T-helper 1 cell (primary cell): ENCODE results near the gene CHTF18.
"Not testable (repeated sequence)": the region's sequence is repeated elsewhere in the genome, so short reads cannot be mapped to it uniquely, and the experiment has no call there.

ENCODE experiments used
- DNase-seq, 5 donors: peaks; one replicate each; pipeline ENCODE4 v3.0.0-alpha.2; 2012 to 2020

The CHTF18 gene

GRCh38 chr16:808085-808386 lies 19.6 kb downstream of the CHTF18 start:
- DNase-seq = no peak

GRCh38 chr16:813204-813915 lies 24.9 kb downstream of the CHTF18 start:
- peak in 3 of 5 donors; percentile 22 to 34 (median 34) for DNase-seq

GRCh38 chr16:813916-814412 lies 25.5 kb downstream of the CHTF18 start:
- DNase-seq = no peak

- DNase-seq = no peak
Observed at GRCh38 chr16:814974-815373, 26.6 kb downstream of the CHTF18 start.

GRCh38 chr16:815861-816260 lies 27.4 kb downstream of the CHTF18 start:
- DNase-seq = no peak

- DNase-seq = no peak
Observed at GRCh38 chr16:817001-817906, 28.8 kb downstream of the CHTF18 start.

GRCh38 chr16:818132-818531 lies 29.7 kb downstream of the CHTF18 start:
- no peak for DNase-seq

- DNase-seq = no peak
Observed at GRCh38 chr16:818592-818991, 30.2 kb downstream of the CHTF18 start.

- peak in 3 of 5 donors; percentile 22 to 28 (median 26) for DNase-seq
Observed at GRCh38 chr16:819336-820043, 31.1 kb downstream of the CHTF18 start.

- not testable (repeated sequence) for DNase-seq
Observed at GRCh38 chr16:820044-820408, 31.6 kb downstream of the CHTF18 start.

GRCh38 chr16:820748-821147 lies 32.3 kb downstream of the CHTF18 start:
- no peak for DNase-seq

- no peak for DNase-seq
Observed at GRCh38 chr16:821751-822150, 33.3 kb downstream of the CHTF18 start.

- no peak for DNase-seq
Observed at GRCh38 chr16:822174-822908, 33.9 kb downstream of the CHTF18 start.

- DNase-seq = no peak
Observed at GRCh38 chr16:822909-823297, 34.5 kb downstream of the CHTF18 start.

GRCh38 chr16:824194-824593 lies 35.8 kb downstream of the CHTF18 start:
- DNase-seq = no peak

- no peak for DNase-seq
Observed at GRCh38 chr16:824601-825000, 36.2 kb downstream of the CHTF18 start.

GRCh38 chr16:825341-826061 lies 37.1 kb downstream of the CHTF18 start:
- no peak for DNase-seq

- no peak for DNase-seq
Observed at GRCh38 chr16:827513-827912, 39.1 kb downstream of the CHTF18 start.

- DNase-seq = no peak
Observed at GRCh38 chr16:828891-829290, 40.5 kb downstream of the CHTF18 start.

GRCh38 chr16:830107-830870 lies 41.9 kb downstream of the CHTF18 start:
- DNase-seq = no peak

- no peak for DNase-seq
Observed at GRCh38 chr16:830871-831570, 42.6 kb downstream of the CHTF18 start.
